GM18870 (cell line): ENCODE measurements around the gene LDLRAD4.
"Not testable (repeated sequence)": the region's sequence is repeated elsewhere in the genome, so short reads cannot be mapped to it uniquely, and the experiment has no call there.

Experiments
- ATAC-seq: cut with Tn5 transposase; IDR thresholded peaks from one replicate; pipeline ENCODE4 v1.9.1; 2021; ENCODE audit warnings: moderate library complexity; ENCODE audit not compliant: unreplicated experiment

LDLRAD4 gene

DNA sequence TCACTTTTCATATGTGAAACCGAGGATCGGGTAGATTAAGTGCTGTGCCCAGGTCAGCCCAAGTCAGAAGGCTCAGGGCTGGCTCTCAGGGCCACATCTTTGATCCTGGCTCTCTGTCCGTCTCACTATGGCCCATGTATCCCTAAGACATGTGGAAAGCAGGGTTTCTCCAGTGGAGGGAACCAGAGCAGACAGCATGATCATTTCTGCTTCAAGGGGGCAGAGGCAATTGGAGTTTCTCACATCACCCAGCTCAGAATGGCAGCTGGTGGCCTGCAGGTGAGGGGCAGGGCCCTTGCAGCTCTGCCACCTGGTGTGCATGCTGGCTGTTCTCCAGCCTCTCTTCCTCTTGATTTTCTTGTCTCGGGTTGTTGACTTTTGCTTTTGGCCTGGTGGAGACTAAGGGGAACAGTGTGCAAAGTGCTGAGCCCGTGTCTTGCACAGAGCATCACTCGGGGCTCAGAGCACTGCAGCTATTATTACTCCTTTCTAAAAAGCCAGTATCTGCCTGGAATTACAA, 27.0 kb downstream of the LDLRAD4 start:
- ATAC-seq, result no peak

DNA sequence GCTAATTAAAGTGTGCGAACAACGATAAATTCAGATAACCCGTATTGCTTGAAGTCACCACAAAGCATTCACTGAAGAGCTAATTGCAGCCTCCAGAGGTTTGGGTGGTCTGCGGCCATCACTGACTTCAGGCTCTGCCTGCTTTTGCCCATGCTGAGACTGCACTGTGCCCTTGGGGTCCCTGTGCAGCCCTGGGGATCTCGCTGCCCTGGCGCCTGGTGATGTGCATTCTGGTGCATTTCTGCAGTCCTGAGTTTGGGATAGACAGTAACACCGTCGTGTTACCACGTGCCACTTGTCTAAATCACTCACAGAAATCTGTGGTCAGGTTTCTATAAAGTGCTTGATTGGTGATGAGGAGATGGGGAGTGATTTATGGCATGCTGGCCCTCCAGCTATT, 27.6 kb downstream of the LDLRAD4 start:
- ATAC-seq, result no peak

DNA sequence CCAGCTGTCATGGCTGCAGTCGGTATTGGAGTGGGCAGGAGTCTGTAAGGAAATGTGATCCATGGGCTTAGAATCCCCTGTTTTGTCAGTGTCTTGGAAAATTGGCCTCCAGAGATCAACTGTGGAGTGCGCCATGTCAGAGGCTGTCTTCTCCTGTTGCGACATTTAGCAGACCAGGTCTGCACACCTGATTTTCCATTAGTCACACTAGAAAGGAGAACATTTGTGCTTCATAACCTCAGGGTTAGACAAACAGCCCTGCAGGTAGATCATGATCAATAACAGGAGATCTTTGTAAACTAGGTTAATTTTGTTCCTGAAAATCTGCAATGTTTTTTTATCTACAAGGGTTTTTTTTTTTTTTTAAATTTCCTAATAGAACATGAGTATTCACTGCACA, 28.0 kb downstream of the LDLRAD4 start:
- no peak for ATAC-seq

DNA sequence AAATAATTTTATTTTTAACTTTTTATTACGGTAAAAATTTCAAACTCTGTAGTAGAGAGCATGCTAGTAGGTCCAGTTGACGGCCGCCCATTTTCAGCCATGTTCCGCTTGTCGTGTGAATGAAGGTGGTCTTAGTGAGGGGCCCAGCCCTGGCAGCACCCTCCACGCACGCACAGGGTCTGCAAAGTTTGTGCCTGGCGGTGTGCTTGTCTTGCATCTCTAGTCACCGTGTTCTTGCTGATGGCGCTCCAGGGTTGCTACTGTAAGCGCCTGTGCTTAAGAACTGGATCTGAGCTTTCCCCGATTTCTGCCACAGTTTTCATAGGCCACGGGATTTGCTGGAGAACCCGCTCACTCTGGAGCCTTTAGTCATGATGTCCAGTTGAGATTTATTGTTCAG, 28.9 kb downstream of the LDLRAD4 start:
- no peak for ATAC-seq

DNA sequence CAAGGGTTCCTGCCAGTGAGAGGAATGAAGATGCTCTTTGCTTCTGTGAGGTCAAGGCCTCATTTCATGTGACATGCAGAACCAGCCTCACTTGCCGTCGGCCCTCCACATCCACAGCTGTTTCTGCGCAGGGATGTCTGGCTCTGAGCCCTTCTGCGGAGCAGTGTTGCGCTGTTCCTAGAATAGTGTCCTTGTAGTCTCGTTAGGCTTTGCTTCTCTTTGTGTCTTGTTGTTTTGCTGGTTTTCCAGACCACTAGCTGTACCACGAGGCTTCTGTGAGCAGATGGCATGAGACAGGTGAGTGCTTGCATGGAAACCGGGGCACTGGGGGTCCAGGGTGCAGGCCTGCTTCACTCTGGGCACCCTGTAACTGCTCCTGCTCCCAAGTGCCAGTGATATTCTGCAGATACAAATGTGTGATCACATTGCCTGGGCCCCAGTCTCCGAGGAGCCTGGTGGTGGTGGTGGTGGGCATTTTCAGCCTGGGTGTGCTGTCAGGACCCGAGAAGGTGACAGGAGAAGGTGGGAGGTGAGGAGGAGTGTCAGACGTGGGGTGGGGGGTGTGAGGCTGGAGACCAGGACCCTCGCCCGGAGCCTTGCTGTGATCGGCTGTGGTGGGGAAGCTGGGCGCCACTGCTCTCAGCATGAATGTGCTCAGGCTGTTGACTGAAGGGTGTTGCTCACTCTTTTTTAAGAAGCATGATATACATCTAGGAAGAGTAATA, 34.3 kb downstream of the LDLRAD4 start:
- no peak for ATAC-seq

DNA sequence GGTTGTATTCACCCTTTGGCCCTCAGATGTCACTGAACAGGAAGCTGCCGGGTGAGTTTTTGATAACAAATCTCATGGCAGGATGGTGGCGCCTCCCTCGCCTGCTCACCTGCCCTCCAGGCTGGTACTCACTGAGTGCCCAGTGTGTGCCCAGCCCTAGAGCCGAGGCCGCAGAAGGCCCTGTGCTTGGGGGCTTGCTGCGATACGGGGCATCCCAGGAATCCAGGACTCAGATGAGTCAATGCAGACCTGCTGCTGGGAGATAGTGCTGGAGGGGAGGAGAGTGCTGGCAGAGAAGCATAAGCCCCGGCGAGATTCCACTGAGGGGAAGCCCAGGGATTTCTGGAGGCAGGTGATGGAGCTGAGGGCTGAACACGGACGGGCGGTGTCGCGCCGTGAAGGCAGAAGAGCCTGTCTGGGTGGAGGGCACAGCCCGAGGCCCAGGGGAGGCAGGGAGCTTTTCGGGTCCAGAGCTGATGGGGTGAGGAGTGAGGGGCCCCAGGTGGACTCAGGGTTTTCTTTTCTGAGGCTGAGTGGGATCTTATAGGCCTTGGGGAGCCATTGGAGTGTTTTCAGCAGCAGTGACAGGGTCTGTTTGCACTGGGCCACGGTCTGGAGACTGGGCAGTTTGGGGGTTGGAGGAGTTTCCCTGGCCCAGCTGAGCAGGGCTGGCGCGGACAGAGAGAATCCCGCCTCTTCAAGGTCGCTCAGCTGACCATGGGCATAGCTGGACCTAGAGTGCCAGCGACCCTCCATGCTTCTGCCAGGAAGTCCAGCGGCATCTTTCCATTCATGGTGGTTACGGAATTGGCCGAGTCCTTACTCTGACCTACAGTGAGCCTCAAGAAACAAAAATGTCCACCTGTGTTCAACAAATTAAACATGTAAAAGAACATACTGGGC, 35.5 kb downstream of the LDLRAD4 start:
- ATAC-seq, result no peak

DNA sequence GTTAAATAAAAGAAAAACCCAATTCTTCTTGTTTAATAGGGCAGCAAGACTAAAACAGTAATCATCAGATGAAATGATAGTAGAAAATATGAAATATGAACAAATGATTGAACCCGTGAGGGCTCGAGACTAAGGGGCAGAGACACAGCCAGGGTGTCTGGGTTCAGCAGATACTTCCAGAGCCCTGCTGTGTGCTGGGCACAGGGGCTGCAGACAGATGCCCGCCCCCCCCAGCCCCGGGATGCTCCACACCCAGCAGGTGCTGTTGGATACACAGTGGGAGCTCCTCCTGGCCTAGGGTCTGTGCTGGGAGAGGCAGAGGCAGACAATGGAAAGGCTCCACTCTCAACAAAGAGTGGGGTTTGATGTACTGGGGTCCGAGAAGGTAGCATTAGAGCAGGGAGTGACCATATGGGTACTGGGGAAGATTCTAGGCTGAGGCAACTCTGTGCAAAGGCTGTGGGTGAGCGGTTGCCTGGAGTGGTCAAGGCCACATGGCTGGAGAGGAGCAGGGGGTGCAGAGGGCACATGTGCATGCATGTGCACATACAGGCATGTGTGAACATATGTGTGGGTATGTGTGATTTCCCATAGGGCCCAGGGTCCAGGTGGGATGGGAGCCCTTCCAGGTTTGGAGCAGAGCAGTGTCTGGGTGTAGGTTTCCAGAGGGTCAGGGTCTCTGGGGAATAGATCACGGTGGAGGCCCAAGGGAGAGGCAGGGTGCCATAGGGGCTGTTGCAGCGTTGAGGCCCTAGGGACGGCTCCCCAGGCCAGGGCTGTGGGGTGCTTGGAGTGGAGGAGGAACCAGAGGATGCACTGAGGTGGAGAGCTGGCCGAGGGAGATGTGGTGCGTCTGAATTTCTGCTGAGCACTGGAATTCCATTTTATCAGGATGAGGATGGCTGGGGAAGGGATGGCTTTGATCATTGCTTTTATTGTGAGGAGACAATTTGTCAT, 36.7 kb downstream of the LDLRAD4 start:
- ATAC-seq, result no peak

DNA sequence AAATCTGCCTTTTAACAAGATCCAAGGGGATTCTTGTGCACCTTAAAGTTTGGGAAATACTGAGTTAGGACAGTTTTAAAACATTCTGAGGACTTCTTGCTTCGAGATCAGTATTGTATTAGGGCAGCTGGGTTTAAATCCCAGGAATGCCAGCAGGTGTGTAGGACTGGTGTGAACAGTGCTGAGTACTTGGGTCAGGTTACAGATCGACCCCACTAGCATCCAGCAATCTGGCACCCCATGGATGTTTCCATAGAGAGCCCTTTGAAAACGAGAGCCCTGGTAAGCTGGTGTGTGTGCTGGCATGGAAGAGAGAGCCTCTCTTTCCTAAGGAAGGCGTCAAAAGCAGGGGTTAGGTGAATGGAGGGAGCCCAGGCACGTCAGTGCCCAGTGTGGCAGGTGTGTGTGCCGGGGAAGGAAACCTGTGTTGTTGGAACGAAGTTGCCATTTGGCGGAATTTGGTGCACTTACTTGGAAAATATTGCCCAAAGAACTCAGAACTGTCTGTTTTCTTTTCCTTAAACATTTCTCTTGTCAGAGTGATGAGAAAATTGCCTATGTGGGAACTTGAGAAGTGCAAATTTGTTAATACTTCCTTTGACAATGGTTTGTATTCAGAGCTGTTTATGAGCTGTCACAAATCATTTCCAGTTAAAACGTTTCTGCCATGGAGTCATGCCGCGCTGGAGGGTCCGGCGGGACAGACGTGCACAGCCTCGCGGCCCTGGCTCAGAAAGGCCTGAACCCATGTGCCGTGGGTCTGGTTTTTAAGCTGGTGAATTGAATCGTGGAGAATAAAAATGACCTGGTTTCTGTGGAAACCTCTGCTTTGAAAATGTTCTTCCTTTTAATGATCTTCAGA, 38.1 kb downstream of the LDLRAD4 start:
- ATAC-seq, result no peak

DNA sequence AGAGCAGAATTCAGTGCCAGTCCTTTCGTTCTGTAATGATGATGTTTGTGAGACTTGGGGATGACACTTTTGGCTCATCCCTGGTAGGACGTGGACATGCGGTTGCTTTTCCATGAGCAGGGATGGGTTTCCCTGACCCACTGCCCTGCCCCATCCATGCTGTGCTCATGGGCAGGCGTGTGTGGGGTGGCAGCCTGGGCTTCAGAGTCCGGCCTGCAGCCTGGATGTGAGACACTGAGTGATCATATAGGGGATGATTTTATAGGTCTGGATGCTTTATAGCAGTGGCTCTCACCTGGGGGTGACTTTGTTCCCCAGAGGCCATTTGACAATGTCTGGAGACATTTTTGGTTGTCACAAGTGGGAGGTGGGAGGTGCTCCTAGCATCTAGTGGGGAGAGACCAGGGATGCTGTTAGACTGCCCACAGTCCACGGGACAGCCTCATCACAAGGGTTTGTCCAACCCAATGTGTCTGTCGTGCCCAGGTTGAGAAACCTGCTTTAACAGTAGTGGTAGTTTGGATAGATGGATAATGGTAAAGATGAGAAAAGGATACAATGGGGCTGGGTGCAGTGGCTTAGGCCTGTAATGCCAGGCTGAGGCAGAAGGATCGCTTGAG, 38.9 kb downstream of the LDLRAD4 start:
- ATAC-seq, result no peak

DNA sequence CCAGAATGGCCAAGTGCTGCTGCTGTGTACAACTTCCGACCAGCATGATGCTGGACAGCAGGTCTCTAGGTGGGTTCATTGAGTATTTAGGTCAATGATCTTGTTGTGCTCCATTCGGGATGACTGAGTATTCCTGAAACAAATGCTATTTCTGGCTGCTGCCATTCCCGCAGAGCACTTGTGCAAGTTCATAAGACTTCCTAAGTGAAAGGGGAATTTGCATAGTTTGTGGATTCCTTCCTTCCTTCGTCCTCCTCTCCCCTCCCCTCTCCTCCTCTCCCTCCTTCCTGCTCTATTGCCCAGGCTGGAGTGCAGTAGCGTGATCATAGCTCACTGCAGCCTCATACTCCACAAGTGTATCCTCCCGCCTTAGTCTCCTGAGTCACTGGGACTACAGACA, 40.4 kb downstream of the LDLRAD4 start:
- no peak for ATAC-seq

DNA sequence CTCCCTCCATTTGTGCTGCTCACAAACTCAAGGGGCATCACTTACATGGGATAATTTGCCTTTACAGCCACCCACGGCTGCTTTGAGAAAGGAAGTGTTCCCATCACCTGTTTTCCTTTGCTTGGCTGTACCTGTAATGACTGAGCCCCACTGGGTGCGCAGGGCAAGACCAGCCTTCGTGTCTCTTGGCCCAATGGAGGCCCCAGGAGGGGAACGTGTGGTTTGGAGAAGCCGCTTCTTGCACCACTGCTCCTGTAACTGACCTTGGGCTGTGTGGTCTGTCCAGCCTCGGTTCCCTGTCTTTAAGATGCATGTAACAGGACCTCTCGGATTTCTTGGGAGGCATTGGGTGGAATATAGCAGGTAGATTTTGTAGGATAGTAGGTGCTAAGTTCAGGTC, 41.1 kb downstream of the LDLRAD4 start:
- ATAC-seq, result no peak

DNA sequence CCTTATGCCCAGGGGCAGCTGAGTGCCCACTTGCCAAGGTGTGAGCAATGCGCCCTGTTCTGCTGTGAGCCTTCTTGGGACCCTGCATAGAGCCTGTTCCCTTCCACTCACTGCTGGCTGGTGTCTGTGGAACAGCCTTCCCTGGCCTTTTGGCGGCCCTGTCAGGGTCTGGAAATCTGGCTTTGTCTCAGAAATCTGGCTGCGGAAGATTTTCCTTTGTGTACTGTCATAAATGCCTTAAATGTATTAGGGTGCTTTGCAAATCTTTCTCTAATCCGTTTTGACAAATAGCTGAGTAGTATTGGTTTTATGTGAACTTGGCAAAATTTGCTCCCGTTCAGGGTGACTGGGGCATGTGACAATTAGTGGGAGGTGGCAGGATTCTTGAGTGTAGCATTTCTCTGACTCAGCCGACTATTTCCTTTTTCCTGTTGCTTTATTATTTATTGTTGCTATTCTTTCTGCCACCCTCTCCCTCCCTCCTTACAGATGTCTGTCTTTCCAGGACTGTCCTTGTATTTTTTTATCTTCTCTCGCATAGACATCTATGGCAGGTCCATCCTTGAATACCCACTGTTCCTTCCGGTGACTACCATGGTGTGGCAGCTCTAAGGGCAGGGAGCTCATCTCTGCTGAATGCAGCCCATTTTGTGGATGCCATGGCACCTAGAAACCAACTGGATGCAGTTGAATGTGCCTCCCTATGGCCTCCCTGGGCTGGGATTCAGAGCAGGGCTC, 41.8 kb downstream of the LDLRAD4 start:
- ATAC-seq, result no peak

DNA sequence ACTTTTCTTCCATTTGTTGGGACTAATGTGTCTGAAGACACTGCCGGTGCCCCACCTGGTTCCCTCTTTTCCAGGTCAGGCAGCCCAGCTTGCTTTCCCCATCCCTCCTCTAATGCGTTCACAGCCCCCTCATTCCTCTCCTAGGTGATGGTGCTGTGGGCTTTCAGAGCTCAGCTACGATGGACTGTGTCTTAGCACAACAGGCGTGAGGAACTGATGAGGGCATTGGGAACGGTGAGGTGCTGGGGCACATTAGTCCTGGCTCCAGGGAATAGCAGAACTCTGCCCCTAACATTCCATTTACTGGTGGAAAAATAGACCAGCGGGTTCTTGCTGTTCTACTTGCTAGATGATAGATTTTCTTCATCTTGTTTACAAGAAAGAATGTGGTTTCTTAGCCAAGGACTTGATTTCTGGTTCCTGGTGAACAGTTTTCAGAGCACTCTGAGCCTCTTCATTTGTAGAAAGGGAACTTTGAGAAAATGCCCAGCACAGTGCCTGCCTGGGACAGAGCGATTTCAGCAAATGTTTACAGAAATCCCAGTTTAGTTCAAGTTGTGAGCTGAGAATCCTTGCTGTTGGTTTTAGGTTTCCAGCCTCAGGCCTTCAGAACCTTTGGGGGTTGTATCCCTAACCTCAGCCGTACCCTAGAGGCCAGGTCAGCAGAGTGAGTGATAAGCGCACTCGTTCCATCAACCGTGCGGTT, 42.5 kb downstream of the LDLRAD4 start:
- no peak for ATAC-seq

DNA sequence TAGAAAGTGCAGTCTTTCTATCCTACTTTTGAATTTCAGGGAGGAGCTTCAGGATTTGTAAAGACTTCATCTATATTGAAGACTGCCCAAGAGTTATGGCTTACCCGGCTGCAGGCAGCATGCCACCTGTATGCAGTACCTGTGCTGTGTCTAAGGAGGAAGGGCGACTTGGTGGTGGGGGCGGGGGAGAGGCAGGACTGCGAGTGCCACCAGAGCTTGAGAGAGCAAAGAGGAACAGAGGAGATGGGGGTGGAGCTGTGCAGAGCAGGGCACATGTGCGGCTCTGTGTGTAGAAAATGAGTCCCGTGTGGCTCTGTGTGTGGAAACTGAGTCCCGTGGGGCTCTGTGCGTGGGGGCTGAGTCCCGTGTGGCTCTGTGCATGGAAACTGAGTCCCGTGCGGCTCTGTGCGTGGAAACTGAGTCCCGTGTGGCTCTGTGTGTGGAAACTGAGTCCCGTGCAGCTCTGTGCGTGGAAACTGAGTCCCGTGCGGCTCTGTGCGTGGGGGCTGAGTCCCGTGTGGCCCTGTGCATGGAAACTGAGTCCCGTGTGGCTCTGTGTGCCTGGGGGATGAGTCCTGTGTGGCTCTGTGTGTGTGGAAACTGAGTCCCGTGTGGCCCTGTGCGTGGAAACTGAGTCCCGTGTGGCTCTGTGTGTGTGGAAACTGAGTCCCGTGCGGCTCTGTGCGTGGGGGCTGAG, 43.2 kb downstream of the LDLRAD4 start:
- ATAC-seq, result no peak

DNA sequence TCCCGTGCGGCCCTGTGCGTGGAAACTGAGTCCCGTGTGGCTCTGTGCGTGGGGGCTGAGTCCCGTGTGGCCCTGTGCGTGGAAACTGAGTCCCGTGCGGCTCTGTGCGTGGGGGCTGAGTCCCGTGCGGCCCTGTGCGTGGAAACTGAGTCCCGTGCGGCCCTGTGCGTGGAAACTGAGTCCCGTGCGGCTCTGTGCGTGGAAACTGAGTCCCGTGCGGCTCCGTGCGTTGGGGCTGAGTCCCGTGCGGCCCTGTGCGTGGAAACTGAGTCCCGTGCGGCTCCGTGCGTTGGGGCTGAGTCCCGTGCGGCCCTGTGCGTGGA, 43.8 kb downstream of the LDLRAD4 start:
- not testable (repeated sequence) for ATAC-seq

DNA sequence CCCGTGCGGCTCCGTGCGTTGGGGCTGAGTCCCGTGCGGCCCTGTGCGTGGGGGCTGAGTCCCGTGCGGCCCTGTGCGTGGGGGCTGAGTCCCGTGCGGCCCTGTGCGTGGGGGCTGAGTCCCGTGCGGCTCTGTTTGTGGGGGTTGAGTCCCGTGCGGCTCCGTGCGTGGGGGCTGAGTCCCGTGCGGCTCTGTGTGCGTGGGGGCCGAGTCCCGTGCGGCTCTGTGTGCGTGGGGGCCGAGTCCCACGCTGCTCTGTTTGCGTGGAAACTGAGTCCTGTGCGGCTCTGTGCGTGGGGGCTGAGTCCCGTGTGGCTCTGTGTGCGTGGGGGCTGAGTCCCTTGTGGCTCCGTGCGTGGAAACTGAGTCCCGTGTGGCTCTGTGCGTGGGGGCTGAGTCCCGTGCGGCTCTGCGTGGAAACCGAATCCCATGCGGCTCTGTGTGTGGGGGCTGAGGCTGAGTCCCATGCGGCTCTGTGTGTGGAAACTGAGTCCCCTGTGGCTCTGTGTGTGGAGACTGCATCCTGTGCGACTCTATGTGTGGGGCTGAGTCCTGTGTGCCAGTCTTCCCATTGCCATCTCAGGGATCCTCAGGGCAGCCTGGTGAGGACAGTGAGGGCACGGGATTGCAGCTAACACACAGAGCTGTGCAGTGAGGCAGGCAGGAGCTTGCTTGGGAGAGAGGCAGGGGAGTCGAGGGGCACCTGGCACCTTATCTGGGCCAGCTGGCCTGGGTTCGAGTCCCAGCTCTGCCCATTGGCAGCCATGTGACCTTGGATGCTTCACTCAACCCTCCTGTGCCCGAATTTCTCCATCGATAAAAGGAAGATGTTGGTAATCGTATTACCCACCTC, 44.5 kb downstream of the LDLRAD4 start:
- ATAC-seq, result no peak
